Karpas-422 (cell line): Measurements from ENCODE around the gene LRRFIP2. TPM values are rescaled to one million over a fixed set of nuclear protein-coding genes. Genes with fewer than 3 reads are reported as not detected.
A peak's percentile ranks its signal among the peaks of the same experiment; 100 is the strongest.
"Not testable (repeated sequence)": the region's sequence is repeated elsewhere in the genome, so short reads cannot be mapped to it uniquely, and the experiment has no call there.

ENCODE experiments used
- DNase-seq: peaks from one replicate; pipeline ENCODE4 v3.0.0-alpha.2; 2015
- H2AFZ ChIP-seq: fragments of 200-600 bp; sonication (generic); 2 replicates; pipeline ENCODE4 v1.6.1; 2014; ENCODE audit warnings: antibody characterized with exemption, low read length, mixed read lengths
- H3K27ac ChIP-seq: fragments of 200-600 bp; sonication (generic); 2 replicates; pipeline ENCODE4 v1.5.1; 2014; ENCODE audit warnings: mild to moderate bottlenecking, low read length, moderate library complexity
- H3K27me3 ChIP-seq: fragments of 200-600 bp; sonication (generic); 2 replicates; pipeline ENCODE4 v1.6.1; 2014; ENCODE audit warnings: low read length, mixed read lengths
- H3K36me3 ChIP-seq: fragments of 200-600 bp; sonication (generic); 2 replicates; pipeline ENCODE4 v1.6.1; 2014; ENCODE audit warnings: low read length, mixed read lengths; ENCODE audit not compliant: insufficient read depth
- H3K4me1 ChIP-seq: fragments of 200-600 bp; sonication (generic); 2 replicates; pipeline ENCODE4 v1.6.1; 2014; ENCODE audit warnings: mild to moderate bottlenecking, low read length, mixed read lengths
- H3K4me2 ChIP-seq: fragments of 200-600 bp; sonication (generic); 2 replicates; pipeline ENCODE4 v1.6.1; 2014; ENCODE audit warnings: low read length, low read depth, mild to moderate bottlenecking; ENCODE audit not compliant: poor library complexity, severe bottlenecking
- H3K4me3 ChIP-seq: fragments of 200-600 bp; sonication (generic); 2 replicates; pipeline ENCODE4 v1.5.1; 2014; ENCODE audit warnings: mild to moderate bottlenecking, antibody characterized with exemption, low read length, mixed read lengths
- H3K79me2 ChIP-seq: fragments of 200-600 bp; sonication (generic); 2 replicates; pipeline ENCODE4 v1.6.1; 2014; ENCODE audit warnings: mild to moderate bottlenecking, low read length, mixed read lengths
- H3K9ac ChIP-seq: fragments of 200-600 bp; sonication (generic); 2 replicates; pipeline ENCODE4 v1.6.0; 2014; ENCODE audit warnings: low read length
- H3K9me2 ChIP-seq: fragments of 200-600 bp; sonication (generic), shearing (Covaris generic); replicated peaks from 2 replicates; pipeline ENCODE4 v1.6.0; 2014; ENCODE audit warnings: mild to moderate bottlenecking, low read length, moderate library complexity; ENCODE audit not compliant: insufficient read depth
- H3K9me3 ChIP-seq: fragments of 300-700, 200-600 bp; sonication (generic); 2 replicates; pipeline ENCODE4 v1.6.1; 2014; ENCODE audit warnings: low read length, mixed read lengths
- H4K20me1 ChIP-seq: fragments of 200-600 bp; sonication (generic); 2 replicates; pipeline ENCODE4 v1.6.1; 2014; ENCODE audit warnings: mild to moderate bottlenecking, antibody characterized with exemption, low read length, low read depth; ENCODE audit not compliant: insufficient read depth
- total RNA-seq: library from RNA; depleted of rRNA; stranded (reverse); fragments of >200 nt; shearing (Covaris generic); gene quantifications from 2 replicates; pipeline ENCODE4 v1.2.3, GENCODE V29; 2014; ENCODE audit warnings: low replicate concordance

The LRRFIP2 gene
- total RNA-seq, 1 experiment from 2014 or later = 45.5 TPM

DNA sequence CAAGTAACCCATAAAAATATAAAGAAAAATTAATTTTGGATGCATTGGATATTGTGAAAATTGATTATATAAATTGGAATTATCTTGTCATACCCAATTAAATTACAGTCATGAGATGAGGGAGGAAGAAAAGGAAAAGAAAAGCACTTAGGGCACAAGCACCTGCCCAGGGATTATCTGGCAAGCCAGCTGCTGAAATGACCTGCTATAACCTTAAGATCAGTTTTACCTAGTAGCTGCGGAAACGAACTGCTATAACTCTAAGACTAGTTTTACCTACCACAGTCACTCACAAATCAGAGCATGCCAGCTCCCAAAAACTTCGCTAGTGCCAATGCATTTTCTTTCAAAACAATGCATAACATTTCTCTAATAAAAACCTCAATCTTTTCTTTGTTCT is 26.2 kb downstream of the LRRFIP2 start:
- no peaks in the 10 kb centered on the region for H3K9me2 ChIP-seq
- peaks cover 37% of the 10 kb centered on the region for H3K79me2 ChIP-seq
- no peak overlapping the region for H3K9ac ChIP-seq

DNA sequence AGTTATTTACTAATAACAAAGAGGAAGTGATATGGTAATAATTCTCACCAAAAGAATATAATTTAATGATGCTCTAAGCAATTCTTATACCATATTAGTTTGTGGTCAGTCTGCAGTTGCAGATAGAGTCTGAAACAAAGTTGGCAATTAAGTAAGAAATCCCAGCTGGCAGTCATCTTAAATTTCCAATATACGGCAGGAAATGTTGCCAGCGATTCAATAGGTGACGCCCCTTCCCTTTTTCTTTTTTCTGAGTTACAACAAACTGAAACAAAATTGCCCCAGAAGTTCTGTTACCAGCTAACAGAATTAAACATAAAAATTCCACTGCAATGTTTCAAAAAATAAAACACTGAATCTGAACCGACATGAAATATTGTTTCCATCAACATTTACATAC is 26.7 kb downstream of the LRRFIP2 start:
- DNase-seq = no peak
- no peak overlapping the region for H2AFZ ChIP-seq
- H3K4me1 ChIP-seq = peaks cover 18% of the 10 kb centered on the region
- H3K27me3 ChIP-seq = no peaks in the 10 kb centered on the region
- no peaks in the 10 kb centered on the region for H3K9me3 ChIP-seq
- H3K9me2 ChIP-seq = no peaks in the 10 kb centered on the region
- no peak overlapping the region for H3K9ac ChIP-seq
- H3K4me2 ChIP-seq = no peak overlapping the region
- H3K36me3 ChIP-seq = peaks cover 15% of the 10 kb centered on the region
- H3K4me3 ChIP-seq = no peak overlapping the region
- no peaks in the 10 kb centered on the region for H4K20me1 ChIP-seq
- peaks cover 34% of the 10 kb centered on the region for H3K79me2 ChIP-seq
- H3K27ac ChIP-seq = no peak overlapping the region

More for the DNA sequence above, 26.2 kb downstream of the LRRFIP2 start:
- H3K4me1 ChIP-seq = peaks cover 18% of the 10 kb centered on the region
- H3K36me3 ChIP-seq = peaks cover 15% of the 10 kb centered on the region
- no peaks in the 10 kb centered on the region for H3K27me3 ChIP-seq
- H2AFZ ChIP-seq = no peak overlapping the region
- no peak overlapping the region for H3K4me3 ChIP-seq
- no peaks in the 10 kb centered on the region for H4K20me1 ChIP-seq
- H3K27ac ChIP-seq = no peak overlapping the region
- no peak overlapping the region for H3K4me2 ChIP-seq
- DNase-seq = no peak
- no peaks in the 10 kb centered on the region for H3K9me3 ChIP-seq

DNA sequence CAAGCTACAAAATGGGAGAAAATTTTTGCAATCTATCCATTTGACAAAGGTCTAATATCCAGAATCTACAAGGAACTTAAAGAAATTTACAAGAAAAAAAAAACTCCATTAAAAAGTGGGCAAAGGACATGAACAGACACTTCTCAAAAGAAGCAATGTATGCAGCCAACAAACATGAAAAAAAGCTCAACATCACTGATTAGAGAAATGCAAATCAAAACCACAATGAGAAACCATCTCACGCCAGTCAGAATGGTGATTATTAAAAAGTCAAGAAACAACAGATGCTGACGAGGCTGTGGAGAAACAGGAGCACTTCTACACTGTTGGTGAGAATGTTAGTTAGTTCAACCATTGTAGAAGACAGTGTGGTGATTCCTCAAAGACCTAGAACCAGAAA is 27.5 kb downstream of the LRRFIP2 start:
- Histone ChIP-seq H3K79me2 (peaks cover 27% of the 10 kb centered on the region), H3K36me3 (peaks cover 15% of the 10 kb centered on the region), H3K4me1 (peaks cover 18% of the 10 kb centered on the region)
- not testable (repeated sequence) for H3K4me2 ChIP-seq, H2AFZ ChIP-seq, H3K27me3 ChIP-seq, H3K27ac ChIP-seq, H3K4me3 ChIP-seq, H3K9me2 ChIP-seq, H4K20me1 ChIP-seq, DNase-seq, H3K9ac ChIP-seq, H3K9me3 ChIP-seq

DNA sequence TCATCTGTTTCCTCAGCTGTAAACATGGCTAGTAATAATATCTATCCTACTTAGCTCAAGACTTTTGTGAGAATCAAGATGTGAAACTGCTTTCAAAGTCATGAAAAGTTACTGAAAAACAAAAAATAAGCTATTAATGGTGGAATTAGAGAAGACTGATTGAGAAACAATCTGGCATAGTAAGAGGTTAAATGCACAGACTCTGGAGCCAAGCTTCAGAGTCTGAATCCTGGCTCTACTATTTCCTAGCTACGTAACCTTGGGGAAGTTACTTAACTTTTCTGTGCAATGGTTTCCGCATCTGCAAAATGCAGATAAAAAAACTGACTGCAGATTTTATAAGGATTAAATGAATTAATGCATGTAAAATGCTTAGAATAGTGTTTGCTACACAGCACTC is 28.8 kb downstream of the LRRFIP2 start:
- H3K9ac ChIP-seq = no peak overlapping the region
- peaks cover 19% of the 10 kb centered on the region for H3K79me2 ChIP-seq
- H3K27me3 ChIP-seq = no peaks in the 10 kb centered on the region
- H3K9me3 ChIP-seq = no peaks in the 10 kb centered on the region
- no peak for DNase-seq
- H3K4me3 ChIP-seq = no peak overlapping the region
- no peaks in the 10 kb centered on the region for H4K20me1 ChIP-seq
- H3K4me1 ChIP-seq = peaks cover 18% of the 10 kb centered on the region
- no peak overlapping the region for H3K27ac ChIP-seq
- H3K36me3 ChIP-seq = peaks cover 15% of the 10 kb centered on the region
- no peak overlapping the region for H3K4me2 ChIP-seq
- H2AFZ ChIP-seq = no peak overlapping the region
- H3K9me2 ChIP-seq = no peaks in the 10 kb centered on the region

DNA sequence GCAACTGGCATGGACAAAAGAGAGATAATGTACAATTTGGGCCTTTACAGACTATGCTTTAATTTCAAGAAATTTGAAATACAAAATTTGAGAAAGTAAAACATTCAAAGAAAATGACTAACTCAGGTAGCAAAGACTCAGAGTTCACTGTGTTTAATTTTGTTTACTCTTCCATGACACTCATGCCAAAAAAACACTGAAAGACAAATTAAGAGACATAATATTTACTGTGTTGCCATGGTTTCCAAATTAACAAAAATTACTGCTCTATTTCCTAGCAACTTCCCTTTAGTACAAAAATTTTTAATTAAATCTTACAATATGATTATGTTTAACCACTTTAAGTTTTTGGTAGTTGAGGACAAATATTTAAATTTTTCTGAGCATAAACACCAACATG is 29.6 kb downstream of the LRRFIP2 start:
- peaks cover 15% of the 10 kb centered on the region for H3K36me3 ChIP-seq
- peaks cover 18% of the 10 kb centered on the region for H3K4me1 ChIP-seq
- H3K79me2 ChIP-seq = peaks cover 14% of the 10 kb centered on the region; the same call in 1 of the 2 replicates
- no peak overlapping the region for H3K9ac ChIP-seq
- H3K27me3 ChIP-seq = no peaks in the 10 kb centered on the region
- no peaks in the 10 kb centered on the region for H3K9me3 ChIP-seq
- H3K27ac ChIP-seq = no peak overlapping the region
- DNase-seq = peak; percentile 54
- H2AFZ ChIP-seq = no peak overlapping the region
- no peaks in the 10 kb centered on the region for H4K20me1 ChIP-seq
- H3K4me2 ChIP-seq = no peak overlapping the region
- no peaks in the 10 kb centered on the region for H3K9me2 ChIP-seq
- no peak overlapping the region for H3K4me3 ChIP-seq

DNA sequence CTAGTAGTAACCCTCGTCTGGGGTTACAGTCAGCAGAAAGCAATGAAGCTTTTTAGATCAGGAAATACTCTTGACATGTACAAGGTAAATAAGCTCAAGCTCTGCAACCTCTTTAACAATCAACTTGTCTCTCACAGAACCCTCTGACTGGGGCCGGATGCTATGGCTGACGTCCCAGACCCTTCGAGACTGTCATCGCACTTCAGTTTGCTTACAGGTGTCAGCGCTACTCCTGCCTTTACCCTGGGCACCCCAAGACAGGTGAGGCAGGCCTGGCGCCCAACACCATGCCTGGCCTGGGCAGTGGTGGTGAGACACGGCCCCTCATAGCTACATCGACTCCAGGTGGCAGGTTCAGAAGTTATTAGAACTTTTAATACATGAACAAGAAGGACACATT is 30.6 kb downstream of the LRRFIP2 start:
- Histone ChIP-seq H3K4me2 (no peak overlapping the region), H3K27ac (no peak overlapping the region), H3K9me3 (no peaks in the 10 kb centered on the region), H3K36me3 (peaks cover 14% of the 10 kb centered on the region), H3K9me2 (no peaks in the 10 kb centered on the region), H3K4me3 (no peak overlapping the region), H3K79me2 (0 out of 2 replicates have a peak, but pooled peaks cover 10% of the 10 kb centered on the region), H3K4me1 (peaks cover 18% of the 10 kb centered on the region), H3K9ac (no peak overlapping the region), H2AFZ (no peak overlapping the region), H4K20me1 (no peaks in the 10 kb centered on the region), H3K27me3 (no peaks in the 10 kb centered on the region)
- no peak for DNase-seq

DNA sequence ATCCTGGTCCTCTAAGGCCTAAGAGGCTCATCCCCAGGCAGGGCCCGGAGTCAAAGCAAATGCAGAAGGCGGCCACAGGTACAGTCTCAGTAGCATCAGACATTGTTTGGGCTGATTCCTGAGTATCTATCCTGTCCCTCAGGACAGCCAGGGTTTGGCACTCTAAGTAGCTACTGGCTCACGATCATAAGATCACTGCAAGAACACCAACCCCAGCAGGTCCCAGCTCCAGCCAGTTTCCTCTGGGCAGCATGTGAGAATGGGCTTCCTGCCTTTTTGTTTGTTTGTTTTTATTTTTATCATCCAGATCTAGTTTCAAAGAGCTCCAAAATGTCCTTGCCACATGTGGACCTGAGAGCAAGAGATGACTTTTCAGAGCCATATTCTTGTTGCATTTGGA is 32.7 kb downstream of the LRRFIP2 start:
- Histone ChIP-seq H3K4me3 (no peak overlapping the region), H4K20me1 (no peaks in the 10 kb centered on the region), H3K9ac (no peak overlapping the region), H3K27ac (no peak overlapping the region), H3K36me3 (0 out of 2 replicates have a peak, but pooled peaks cover 2% of the 10 kb centered on the region), H3K4me2 (no peak overlapping the region), H2AFZ (no peak overlapping the region), H3K9me2 (no peaks in the 10 kb centered on the region), H3K27me3 (no peaks in the 10 kb centered on the region), H3K9me3 (no peaks in the 10 kb centered on the region), H3K4me1 (peaks cover 18% of the 10 kb centered on the region), H3K79me2 (peaks cover 21% of the 10 kb centered on the region)
- no peak for DNase-seq

DNA sequence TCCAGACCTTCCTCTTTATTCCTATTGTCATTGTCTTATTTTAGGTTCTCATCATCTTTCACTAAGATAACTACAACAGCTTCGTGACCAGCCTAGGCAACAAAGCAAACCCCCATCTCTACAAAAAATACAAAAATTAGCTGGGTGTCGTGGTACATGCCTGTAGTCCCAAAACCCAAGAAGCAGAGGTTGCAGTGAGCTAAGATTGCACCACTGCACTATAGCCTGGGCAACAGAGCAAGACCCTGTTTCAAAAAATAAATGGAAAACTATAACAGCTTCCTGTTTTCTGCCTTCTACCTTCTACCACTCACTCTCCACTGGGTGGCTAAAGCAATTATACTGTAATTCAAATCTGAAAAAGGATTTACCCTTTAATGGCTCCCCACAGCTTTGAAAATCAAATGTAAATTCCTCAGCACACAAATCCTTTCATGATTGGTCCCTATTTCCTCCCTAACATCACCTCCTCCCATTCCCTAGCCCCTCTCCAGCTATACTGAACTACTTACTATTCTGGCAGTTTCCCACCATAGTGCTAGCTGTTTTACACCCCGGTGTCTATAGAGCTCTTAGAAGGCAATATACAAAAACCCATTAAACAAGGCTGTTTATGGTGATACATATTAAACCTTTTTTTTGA is 33.4 kb downstream of the LRRFIP2 start:
- no peak overlapping the region for H3K27ac ChIP-seq
- H3K36me3 ChIP-seq = 0 out of 2 replicates have a peak, but pooled peaks cover 2% of the 10 kb centered on the region
- H3K4me2 ChIP-seq = no peak overlapping the region
- no peak overlapping the region for H3K9ac ChIP-seq
- H3K4me3 ChIP-seq = no peak overlapping the region
- H3K9me3 ChIP-seq = no peaks in the 10 kb centered on the region
- H3K27me3 ChIP-seq = no peaks in the 10 kb centered on the region
- no peaks in the 10 kb centered on the region for H4K20me1 ChIP-seq
- no peak for DNase-seq
- H3K4me1 ChIP-seq = peaks cover 18% of the 10 kb centered on the region
- no peak overlapping the region for H2AFZ ChIP-seq
- H3K79me2 ChIP-seq = peaks cover 23% of the 10 kb centered on the region
- H3K9me2 ChIP-seq = no peaks in the 10 kb centered on the region
